Sigmoid colon (tissue), 4 donors: Measurements from ENCODE around the gene TMEM37.

Source experiments
- EP300 ChIP-seq, 4 donors: sonication (generic); formaldehyde crosslinking; IDR thresholded peaks; one replicate each; pipeline ENCODE4 v1.6.1; 2017; ENCODE audit warnings: antibody characterized with exemption in 4 of 4
- POLR2A ChIP-seq, 2 donors: fragments of 450-650 bp; IDR thresholded peaks; one replicate each; pipeline ENCODE4 v1.6.1; 2016; ENCODE audit warnings: antibody characterized with exemption in 2 of 2, mild to moderate bottlenecking in 2 of 2, moderate library complexity in 2 of 2
- POLR2AphosphoS5 ChIP-seq, 4 donors: sonication (generic); formaldehyde crosslinking; IDR thresholded peaks; one replicate each; pipeline ENCODE4 v1.6.1; 2017; ENCODE audit warnings: antibody characterized with exemption in 4 of 4
- TF ChIP-seq, protein P1 (sequence below), 4 experiments: fragments of 450-650 bp in 3 of 4; fragments of 200-600 bp in 1 of 4; IDR thresholded peaks; one replicate each; pipeline ENCODE4 v1.5.1; 2016 to 2019; ENCODE audit warnings: antibody characterized with exemption in 4 of 4, mild to moderate bottlenecking in 3 of 4, moderate library complexity in 2 of 4

DNA sequence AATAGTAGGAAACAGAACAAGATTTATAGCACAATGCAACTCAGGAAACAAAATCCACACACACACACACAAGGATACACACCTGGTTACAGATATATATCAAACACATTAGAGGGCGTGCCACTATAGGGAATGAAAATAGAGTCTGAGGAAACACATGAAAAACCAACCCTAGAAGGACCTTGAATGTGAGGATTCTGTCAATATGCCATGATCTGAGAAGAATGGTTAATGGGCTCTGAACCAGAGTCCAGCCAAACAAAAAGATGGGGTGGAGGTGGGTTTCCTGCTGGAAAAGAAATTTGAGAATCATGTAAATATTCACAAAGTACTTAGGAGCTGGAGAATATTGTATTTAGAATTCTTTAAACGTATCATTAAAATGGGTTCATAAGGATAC is 7.8 kb upstream of the TMEM37 start:
- TF ChIP-seq EP300 (IDR thresholded peaks at IDR 0.05) (no peak), POLR2A (IDR thresholded peaks at IDR 0.05) (no peak), POLR2AphosphoS5 (IDR thresholded peaks at IDR 0.05) (no peak)
- TF ChIP-seq, protein P1, sequence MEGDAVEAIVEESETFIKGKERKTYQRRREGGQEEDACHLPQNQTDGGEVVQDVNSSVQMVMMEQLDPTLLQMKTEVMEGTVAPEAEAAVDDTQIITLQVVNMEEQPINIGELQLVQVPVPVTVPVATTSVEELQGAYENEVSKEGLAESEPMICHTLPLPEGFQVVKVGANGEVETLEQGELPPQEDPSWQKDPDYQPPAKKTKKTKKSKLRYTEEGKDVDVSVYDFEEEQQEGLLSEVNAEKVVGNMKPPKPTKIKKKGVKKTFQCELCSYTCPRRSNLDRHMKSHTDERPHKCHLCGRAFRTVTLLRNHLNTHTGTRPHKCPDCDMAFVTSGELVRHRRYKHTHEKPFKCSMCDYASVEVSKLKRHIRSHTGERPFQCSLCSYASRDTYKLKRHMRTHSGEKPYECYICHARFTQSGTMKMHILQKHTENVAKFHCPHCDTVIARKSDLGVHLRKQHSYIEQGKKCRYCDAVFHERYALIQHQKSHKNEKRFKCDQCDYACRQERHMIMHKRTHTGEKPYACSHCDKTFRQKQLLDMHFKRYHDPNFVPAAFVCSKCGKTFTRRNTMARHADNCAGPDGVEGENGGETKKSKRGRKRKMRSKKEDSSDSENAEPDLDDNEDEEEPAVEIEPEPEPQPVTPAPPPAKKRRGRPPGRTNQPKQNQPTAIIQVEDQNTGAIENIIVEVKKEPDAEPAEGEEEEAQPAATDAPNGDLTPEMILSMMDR (IDR thresholded peaks at IDR 0.05) = no peak
